ENCODE data around the gene PRKACA.

- TF ChIP-seq CTCF (IDR thresholded peaks at IDR 0.05) (peak in 1 of 4 experiments; percentile 10), EP300 (IDR thresholded peaks at IDR 0.05) (no peak), POLR2A (IDR thresholded peaks at IDR 0.05) (no peak), POLR2AphosphoS5 (IDR thresholded peaks at IDR 0.05) (no peak)
These were observed 32.6 kb upstream of the PRKACA start for GRCh38 chr19:14150041-14150769.
